Spinal cord (tissue), 10 donors: ENCODE results near the gene RXFP2. TPM values are rescaled to one million over a fixed set of nuclear protein-coding genes. Genes with fewer than 3 reads are reported as not detected.

Experiments used
- DNase-seq, 6 donors: peaks; one replicate each; pipeline versions ENCODE4 v3.0.0 to v3.0.0-alpha.2; 2013 to 2015; ENCODE audit warnings: low spot score in 6 of 6, low read depth in 4 of 6
- H3K27ac ChIP-seq: one replicate; pipeline ENCODE4 v1.5.1; 2013; ENCODE audit warnings: low read depth, low read length, control low read depth
- H3K27me3 ChIP-seq: one replicate; pipeline ENCODE4 v1.6.1; 2013; ENCODE audit warnings: low read length; ENCODE audit not compliant: control insufficient read depth, insufficient read depth
- H3K36me3 ChIP-seq: one replicate; pipeline ENCODE4 v1.6.1; 2013; ENCODE audit warnings: low read length; ENCODE audit not compliant: control insufficient read depth, insufficient read depth
- H3K4me1 ChIP-seq: one replicate; pipeline ENCODE4 v1.6.1; 2013; ENCODE audit warnings: low read length; ENCODE audit not compliant: control insufficient read depth, insufficient read depth
- H3K4me3 ChIP-seq: one replicate; pipeline ENCODE4 v1.5.1; 2013; ENCODE audit warnings: low read depth, low read length, control low read depth
- H3K9me3 ChIP-seq: one replicate; pipeline ENCODE4 v1.6.1; 2013; ENCODE audit warnings: low read length; ENCODE audit not compliant: control insufficient read depth, insufficient read depth
- WGBS: methylation state at CpG from one replicate; pipeline ENCODE4 v1.1.5; 2013; ENCODE audit warnings: missing lambda C conversion rate; ENCODE audit not compliant: insufficient coverage; 5-methylcytosine and 5-hydroxymethylcytosine counted together
- polyA plus RNA-seq, 2 donors: library from polyadenylated mRNA; unstranded; fragments of 120-200 nt; gene quantifications; one replicate each; pipeline ENCODE4 v1.2.1, GENCODE V29; 2013; ENCODE audit not compliant: insufficient read length in 2 of 2
- total RNA-seq, 2 donors: library from RNA; depleted of rRNA in 1 of 2; stranded (reverse); fragments of 120-200 nt in 1 of 2; fragments of >200 nt in 1 of 2; gene quantifications; one replicate each; pipeline versions ENCODE4 v1.2.3 to v1.2.4, GENCODE V29; 2013 to 2014
- donor health status: healthy.

Gene RXFP2
- total and polyA plus RNA-seq, 4 donors = not detected

- Histone ChIP-seq H3K4me3 (no peak overlapping the region), H3K9me3 (no peaks in the 10 kb centered on the region), H3K36me3 (no peaks in the 10 kb centered on the region), H3K27me3 (no peaks in the 10 kb centered on the region), H3K27ac (no peak overlapping the region), H3K4me1 (no peaks in the 10 kb centered on the region)
- WGBS = no CpG with 5 or more reads among the region's 2 CpGs
- no peak for DNase-seq
Measured at GRCh38 chr13:31764556-31764955, 25.2 kb downstream of the RXFP2 start.

DNA sequence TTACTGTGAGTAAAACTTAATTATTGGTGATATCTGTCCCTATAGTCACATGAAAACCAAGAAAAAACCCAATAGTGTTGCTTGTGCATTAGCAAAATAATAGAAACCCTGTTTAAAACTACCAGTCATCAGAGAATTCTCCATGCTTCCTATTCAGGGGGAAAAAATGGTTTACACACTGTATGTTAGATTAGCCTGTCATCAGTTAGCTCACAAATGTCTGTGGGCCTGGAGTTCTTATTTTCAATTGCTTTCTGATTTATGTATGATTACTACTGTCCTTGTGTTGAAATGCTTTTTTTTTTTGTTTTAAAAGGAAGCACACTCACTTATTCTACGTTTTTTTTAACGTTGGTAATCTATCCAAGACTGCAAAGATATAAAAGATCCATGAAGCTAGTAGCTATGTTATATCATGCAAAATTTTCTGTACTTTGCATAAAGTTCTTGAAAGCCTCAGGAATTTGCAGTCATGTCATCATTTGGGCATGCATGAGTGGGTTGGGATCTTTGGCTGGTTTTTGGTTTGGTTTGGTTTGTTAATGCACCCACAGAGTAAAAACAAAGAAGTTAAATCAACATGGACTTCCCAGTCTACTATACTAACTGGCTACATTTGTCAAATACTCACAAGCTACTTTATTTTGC is 25.9 kb downstream of the RXFP2 start:
- DNase-seq = no peak

GRCh38 chr13:31767175-31767900 is 28.0 kb downstream of the RXFP2 start:
- no peak for DNase-seq
- H3K4me1 ChIP-seq = no peaks in the 10 kb centered on the region
- H3K36me3 ChIP-seq = no peaks in the 10 kb centered on the region
- H3K9me3 ChIP-seq = no peaks in the 10 kb centered on the region
- H3K4me3 ChIP-seq = no peak overlapping the region
- H3K27ac ChIP-seq = no peak overlapping the region
- H3K27me3 ChIP-seq = no peaks in the 10 kb centered on the region
- WGBS = no CpG with 5 or more reads among the region's 4 CpGs

More for the DNA sequence above, 25.9 kb downstream of the RXFP2 start:
- H3K9me3 ChIP-seq = no peaks in the 10 kb centered on the region
- H3K4me1 ChIP-seq = no peaks in the 10 kb centered on the region
- H3K27ac ChIP-seq = no peak overlapping the region
- WGBS = no CpG with 5 or more reads among the region's 2 CpGs
- H3K4me3 ChIP-seq = no peak overlapping the region
- no peaks in the 10 kb centered on the region for H3K36me3 ChIP-seq
- H3K27me3 ChIP-seq = no peaks in the 10 kb centered on the region

GRCh38 chr13:31768351-31768750 is 29.0 kb downstream of the RXFP2 start:
- no peaks in the 10 kb centered on the region for H3K4me1 ChIP-seq
- H3K4me3 ChIP-seq = no peak overlapping the region
- no peak for DNase-seq
- H3K27me3 ChIP-seq = no peaks in the 10 kb centered on the region
- WGBS = no CpG with 5 or more reads among the region's 1 CpG
- H3K36me3 ChIP-seq = no peaks in the 10 kb centered on the region
- no peaks in the 10 kb centered on the region for H3K9me3 ChIP-seq
- no peak overlapping the region for H3K27ac ChIP-seq

GRCh38 chr13:31769575-31769974 is 30.2 kb downstream of the RXFP2 start:
- H3K27ac ChIP-seq = no peak overlapping the region
- no peaks in the 10 kb centered on the region for H3K9me3 ChIP-seq
- no peak overlapping the region for H3K4me3 ChIP-seq
- WGBS = no CpG with 5 or more reads among the region's 4 CpGs
- H3K36me3 ChIP-seq = no peaks in the 10 kb centered on the region
- H3K4me1 ChIP-seq = no peaks in the 10 kb centered on the region
- no peak for DNase-seq
- no peaks in the 10 kb centered on the region for H3K27me3 ChIP-seq

GRCh38 chr13:31772231-31772630 is 32.9 kb downstream of the RXFP2 start:
- H3K36me3 ChIP-seq = no peaks in the 10 kb centered on the region
- peak in 1 of 6 donors; percentile 23 for DNase-seq
- WGBS = no CpG with 5 or more reads among the region's 4 CpGs

GRCh38 chr13:31773538-31773937 is 34.2 kb downstream of the RXFP2 start:
- Histone ChIP-seq H3K9me3 (no peaks in the 10 kb centered on the region), H3K4me1 (no peaks in the 10 kb centered on the region), H3K27ac (no peak overlapping the region), H3K36me3 (no peaks in the 10 kb centered on the region), H3K4me3 (no peak overlapping the region), H3K27me3 (no peaks in the 10 kb centered on the region)
- WGBS = no CpG with 5 or more reads among the region's 4 CpGs
- no peak for DNase-seq

More at GRCh38 chr13:31772231-31772630, 32.9 kb downstream of the RXFP2 start:
- H3K27me3 ChIP-seq = no peaks in the 10 kb centered on the region
- no peak overlapping the region for H3K4me3 ChIP-seq
- H3K27ac ChIP-seq = no peak overlapping the region
- no peaks in the 10 kb centered on the region for H3K4me1 ChIP-seq
- H3K9me3 ChIP-seq = no peaks in the 10 kb centered on the region

GRCh38 chr13:31774186-31774750 is 34.9 kb downstream of the RXFP2 start:
- Histone ChIP-seq H3K27ac (no peak overlapping the region), H3K36me3 (no peaks in the 10 kb centered on the region), H3K4me3 (no peak overlapping the region), H3K9me3 (no peaks in the 10 kb centered on the region), H3K27me3 (no peaks in the 10 kb centered on the region), H3K4me1 (no peaks in the 10 kb centered on the region)
- no peak for DNase-seq
- 92% methylated on average over 4 of the region's 5 CpGs for WGBS

DNA sequence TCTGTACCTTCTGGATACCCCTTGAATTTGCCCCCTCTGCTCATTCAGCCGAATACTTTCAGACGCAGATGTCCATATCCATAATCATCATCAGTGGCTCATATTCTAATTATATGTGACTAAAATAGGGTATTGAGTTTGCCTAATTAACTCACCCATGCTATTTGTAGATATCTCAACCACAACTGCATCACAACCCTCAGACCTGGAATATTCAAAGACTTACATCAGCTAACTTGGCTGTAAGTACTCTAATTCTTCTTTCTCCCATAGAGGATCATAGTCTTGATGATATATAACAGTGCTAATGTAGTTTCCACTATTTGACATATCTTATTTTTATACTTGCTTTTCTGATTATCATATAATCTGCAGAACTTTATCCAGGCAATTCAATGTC is 35.8 kb downstream of the RXFP2 start:
- Histone ChIP-seq H3K27ac (no peak overlapping the region), H3K9me3 (no peaks in the 10 kb centered on the region), H3K4me3 (no peak overlapping the region), H3K36me3 (no peaks in the 10 kb centered on the region), H3K27me3 (no peaks in the 10 kb centered on the region), H3K4me1 (no peaks in the 10 kb centered on the region)
- no peak for DNase-seq
- WGBS = no CpG with 5 or more reads among the region's 2 CpGs

- no peaks in the 10 kb centered on the region for H3K27me3 ChIP-seq
- H3K27ac ChIP-seq = no peak overlapping the region
- no peaks in the 10 kb centered on the region for H3K4me1 ChIP-seq
- no peak for DNase-seq
- H3K9me3 ChIP-seq = no peaks in the 10 kb centered on the region
- WGBS = 69% methylated on average over 3 of the region's 3 CpGs
- H3K4me3 ChIP-seq = no peak overlapping the region
- no peaks in the 10 kb centered on the region for H3K36me3 ChIP-seq
Measured at GRCh38 chr13:31775686-31776085, 36.4 kb downstream of the RXFP2 start.
